HG03354 (cell line): ENCODE measurements around the gene AQP6.

Experiments
- ATAC-seq: cut with Tn5 transposase; IDR thresholded peaks from one replicate; pipeline ENCODE4 v1.9.1; 2021; ENCODE audit warnings: mild to moderate bottlenecking; ENCODE audit not compliant: unreplicated experiment, poor library complexity, severe bottlenecking

The AQP6 gene

DNA sequence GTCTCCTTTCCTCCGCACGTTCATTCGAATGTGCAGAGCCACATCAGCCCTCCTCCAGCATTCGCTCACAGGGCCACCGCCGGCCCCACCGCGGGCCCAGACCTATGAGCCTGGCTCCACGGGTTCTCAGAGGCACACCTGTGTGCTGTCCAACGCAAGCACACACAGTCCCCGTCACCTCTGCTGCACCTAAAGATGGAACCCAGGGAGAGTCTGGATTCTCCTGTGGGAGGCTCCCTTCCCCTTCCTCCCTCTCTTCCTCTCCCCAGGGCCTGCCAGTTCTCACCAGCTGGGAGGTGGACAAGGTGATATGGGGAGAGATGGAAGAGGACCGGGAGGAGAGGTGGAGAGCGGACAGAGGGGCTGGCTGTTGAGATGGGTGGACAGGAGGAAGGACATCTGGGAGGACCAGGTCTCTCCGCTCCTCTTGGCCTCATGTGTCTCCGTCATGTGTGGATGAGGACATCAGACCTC lies 4.9 kb upstream of the AQP6 start:
- no peak for ATAC-seq

DNA sequence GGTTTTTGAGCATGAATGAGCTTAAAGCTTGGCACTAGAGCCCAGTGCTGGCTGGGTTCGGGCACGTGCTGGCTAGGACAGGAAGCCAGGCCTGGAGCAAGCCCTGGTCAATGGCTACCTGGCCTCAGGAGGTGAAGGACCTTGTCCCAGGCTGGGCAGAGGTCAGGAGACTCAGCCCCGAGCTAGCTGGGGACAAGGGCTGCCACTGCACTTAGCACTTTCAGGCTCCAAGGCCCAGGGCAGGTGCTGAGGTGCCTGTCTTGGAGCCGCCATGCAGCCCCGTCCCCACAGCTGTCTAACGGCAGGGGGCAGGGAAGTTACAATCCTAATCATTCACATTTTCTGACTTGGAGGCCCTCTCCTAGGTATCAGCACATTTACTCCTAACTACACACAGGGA lies 4.3 kb upstream of the AQP6 start:
- ATAC-seq: no peak

DNA sequence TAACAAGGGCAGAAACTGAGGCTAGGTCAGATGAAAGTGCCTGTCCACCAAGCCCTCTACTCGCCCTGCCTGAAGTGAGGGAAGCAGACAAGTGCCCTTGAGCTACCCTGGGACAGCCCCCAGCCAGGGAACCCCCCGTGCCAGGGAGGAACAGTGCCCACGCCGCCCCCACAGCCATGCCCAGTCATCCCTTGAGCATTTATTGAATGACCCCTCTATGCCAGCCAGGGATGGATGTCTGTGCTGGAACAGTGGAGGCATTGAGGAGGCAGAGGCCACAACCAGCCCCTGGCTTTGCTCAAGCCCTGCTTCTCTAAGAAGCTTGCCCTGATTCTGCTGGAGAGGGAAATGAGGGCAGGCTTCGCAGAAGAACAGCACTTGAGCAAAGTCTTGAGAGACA lies 3.7 kb upstream of the AQP6 start:
- ATAC-seq: no peak

DNA sequence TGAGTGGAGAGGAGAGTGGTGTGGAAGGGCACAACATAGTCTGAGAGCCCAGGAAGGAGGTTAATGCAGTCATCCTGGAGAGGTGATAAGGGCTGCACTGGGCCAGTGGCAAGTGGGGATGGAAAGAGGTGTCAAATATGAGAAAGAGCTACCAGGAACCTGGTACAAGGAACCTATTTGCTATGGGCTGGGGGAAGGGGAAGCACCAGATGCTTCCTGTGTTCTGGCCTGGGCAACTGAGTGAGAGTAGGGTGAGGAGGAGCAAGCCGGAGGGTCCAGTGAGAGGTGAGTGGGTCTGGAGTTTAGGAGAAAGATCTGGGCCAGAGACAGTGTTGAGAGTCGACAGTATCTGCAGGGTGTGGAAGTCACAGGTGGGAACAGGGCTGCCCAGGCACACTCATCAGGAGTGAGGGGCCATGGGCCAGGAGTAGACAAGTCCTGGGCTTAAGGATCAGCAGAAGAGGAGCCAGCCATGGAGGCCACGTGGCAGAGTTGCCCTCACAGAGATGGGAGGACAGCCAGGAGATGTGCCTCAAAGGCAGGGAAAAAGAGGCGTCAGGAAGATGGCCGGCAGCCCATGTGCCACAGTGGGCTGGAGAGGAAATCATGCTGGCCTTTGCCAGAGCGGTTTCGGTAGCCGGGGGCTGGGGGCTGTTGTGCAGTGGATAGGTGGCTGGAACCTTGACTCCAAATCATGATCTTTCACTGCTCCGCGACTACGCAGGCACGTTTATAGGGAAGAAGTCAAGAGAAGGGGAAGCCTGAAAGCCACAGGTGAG lies 2.9 kb upstream of the AQP6 start:
- no peak for ATAC-seq

DNA sequence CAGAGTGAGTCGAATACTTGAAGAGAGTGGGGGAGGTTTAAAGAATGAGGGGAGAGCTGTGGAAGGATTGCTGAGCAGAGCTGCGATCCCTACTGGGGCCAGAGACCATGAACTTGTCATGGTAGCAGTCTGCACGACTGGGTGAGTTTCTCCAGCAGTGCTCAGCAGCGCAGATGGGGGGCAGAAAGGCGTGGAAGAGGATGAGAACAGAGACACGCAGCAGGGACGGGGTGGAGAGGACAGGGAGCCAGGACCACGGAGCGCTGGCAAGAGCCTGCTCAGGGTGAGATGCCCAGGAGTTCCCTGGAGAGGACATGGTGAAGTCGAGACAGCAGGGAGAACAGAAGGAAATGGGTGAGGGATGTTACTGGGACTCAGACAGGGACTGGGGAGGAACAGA lies 2.1 kb upstream of the AQP6 start:
- ATAC-seq: no peak

DNA sequence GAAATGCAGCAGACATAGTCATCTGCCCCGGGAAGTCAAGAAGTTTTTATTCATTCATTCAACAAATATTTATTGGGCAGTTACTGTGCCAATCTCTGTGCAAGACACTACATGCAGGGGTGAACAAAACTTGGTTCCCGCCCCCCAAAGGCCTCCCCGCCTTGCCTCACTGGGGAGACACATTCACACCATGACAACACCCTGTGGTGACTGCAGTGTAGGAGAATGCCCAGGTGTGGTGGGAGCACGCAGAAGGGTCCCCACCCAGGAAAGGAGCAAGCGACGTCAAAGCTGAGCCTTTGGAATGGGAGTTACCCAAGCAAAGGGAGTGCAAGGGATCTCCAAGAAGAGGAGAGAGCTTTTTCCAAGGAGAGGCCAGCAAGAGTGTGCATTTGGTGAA lies 1.6 kb upstream of the AQP6 start:
- ATAC-seq: no peak

DNA sequence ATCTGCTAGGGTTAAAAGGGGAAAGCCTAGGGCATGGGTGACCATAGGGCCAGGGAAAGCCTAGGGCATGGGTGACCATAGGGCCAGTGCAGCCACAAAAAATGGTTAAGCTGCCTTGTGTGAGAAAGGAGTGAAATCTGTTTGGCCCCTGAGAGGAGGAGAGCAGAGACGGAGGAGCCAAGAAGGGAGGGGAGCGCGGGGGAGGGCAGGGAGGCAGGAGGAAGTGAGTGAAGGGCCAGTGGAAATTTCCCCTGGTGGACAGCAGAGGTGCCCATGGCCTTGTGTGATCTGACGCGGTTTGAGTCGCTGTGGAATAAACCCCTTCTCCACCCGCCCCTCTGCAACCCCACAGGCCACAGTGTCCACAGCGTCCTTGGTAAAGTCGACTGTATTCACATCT lies 618 bp upstream of the AQP6 start:
- ATAC-seq: no peak

DNA sequence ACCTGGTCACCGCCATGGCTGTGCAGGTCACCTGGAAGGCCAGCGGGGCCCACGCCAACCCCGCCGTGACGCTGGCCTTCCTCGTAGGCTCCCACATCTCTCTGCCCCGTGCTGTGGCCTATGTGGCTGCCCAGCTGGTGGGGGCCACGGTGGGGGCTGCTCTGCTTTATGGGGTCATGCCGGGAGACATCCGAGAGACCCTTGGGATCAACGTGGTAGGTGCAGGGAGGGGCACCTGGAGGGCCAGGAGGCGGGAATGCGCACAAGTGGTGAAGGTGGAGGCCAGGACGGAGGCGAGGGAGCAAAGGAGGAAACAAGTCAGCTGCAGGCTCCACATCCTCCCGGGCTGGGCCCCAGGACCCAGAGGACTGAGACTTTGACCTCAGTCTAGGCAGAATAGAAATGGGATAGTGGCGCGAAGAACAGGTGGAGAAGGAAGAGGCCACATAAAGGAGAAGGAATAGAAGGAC lies 649 bp downstream of the AQP6 start:
- no peak for ATAC-seq

DNA sequence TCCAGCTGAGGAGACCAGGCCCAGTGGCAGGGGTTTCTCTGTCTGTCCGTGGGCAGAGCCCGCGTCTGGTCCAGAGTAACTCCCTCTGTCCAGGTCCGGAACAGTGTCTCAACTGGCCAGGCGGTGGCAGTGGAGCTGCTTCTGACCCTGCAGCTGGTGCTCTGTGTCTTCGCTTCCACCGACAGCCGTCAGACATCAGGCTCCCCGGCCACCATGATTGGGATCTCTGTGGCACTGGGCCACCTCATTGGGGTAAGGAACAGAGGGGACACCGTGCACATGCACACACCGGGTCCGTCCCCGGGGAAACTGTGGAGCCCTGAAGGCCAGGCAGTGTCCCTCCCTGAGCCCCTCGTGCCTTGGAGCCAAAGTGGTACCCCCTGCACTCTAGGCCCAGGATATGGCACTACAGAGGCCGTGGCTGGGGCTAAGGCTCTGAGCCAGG lies 1.5 kb downstream of the AQP6 start:
- no peak for ATAC-seq

DNA sequence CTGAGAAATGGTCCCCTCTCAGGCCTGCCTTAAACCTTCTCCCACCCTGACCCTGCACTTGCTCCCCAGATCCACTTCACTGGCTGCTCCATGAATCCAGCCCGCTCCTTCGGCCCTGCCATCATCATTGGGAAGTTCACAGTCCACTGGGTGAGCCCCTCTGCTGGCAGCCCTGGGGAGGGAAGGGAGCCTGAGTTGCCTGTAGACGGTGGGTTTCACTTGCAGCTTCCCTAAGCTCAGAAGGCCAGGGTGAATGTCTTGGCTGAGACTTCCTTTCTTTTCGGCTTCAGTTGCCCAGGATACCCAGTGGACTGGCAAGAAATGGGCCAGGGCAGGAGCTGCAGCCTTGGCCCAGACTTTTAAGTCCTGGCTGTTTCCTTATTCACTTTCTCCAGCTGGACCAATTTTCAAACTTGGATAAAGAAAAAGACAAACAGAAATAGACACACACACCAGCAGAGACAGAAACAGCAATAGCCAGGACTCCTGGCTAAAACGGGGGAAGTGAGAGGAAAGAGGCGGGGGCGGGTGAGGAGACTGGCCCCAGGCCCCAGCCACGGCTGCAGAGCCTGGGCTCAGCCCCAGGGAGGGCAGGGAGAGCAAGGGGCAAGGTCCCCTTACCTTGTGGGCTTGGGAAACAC lies 2.0 kb downstream of the AQP6 start:
- ATAC-seq: no peak

DNA sequence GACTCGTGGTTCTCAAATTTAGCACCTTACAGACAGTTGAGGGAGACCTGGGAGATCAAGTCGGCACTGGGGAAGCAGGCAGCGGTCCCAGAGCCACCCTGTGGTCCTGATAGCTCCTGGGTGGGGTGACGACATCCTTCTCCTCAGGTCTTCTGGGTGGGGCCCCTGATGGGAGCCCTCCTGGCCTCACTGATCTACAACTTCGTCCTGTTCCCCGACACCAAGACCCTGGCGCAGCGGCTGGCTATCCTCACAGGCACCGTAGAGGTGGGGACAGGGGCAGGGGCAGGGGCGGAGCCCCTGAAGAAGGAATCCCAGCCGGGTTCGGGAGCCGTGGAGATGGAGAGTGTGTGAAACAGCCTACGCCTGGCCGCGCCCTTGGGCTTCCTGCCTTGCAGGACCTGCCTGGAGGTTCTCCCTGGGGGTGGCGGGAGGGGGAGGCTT lies 2.6 kb downstream of the AQP6 start:
- ATAC-seq: no peak

DNA sequence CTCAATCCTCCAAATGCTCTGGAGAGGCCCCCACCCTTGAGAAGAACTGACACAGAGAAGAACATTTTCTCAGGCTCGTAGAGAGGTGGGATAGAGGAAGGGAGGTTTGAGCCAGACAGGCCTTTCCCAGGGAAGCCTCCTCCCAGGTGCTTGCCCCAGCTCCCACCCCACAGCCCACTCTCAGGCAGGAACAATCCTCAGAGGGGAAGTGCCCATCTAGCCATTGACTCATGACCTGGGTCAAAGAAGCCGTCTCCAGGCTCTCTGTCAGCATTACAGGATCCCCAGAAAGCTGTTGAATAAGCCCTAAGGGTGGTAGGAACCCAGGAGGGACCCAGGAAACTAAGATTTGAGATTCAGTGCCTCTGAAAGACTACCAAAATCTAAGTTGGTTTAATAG lies 3.8 kb downstream of the AQP6 start:
- ATAC-seq: no peak

DNA sequence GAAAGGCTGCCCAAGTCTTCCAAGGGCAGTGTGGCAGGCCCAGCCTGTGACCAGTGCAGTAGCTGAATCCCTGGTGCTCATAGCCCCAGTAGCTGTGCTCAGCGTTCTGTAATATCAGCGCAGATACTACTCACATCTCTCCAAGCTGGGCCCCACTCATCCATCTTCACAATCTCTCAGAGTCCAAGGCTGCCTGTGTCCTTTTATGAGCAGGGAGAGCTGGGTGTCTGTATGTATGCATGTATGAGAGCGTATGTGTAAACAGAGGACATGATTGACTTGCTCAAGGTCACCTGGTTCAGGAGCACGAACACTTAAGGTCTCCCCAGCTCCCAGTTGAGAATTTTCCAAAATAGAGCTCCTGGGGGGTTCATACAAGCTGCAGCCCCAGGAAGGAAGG lies 5.4 kb downstream of the AQP6 start:
- ATAC-seq: no peak

DNA sequence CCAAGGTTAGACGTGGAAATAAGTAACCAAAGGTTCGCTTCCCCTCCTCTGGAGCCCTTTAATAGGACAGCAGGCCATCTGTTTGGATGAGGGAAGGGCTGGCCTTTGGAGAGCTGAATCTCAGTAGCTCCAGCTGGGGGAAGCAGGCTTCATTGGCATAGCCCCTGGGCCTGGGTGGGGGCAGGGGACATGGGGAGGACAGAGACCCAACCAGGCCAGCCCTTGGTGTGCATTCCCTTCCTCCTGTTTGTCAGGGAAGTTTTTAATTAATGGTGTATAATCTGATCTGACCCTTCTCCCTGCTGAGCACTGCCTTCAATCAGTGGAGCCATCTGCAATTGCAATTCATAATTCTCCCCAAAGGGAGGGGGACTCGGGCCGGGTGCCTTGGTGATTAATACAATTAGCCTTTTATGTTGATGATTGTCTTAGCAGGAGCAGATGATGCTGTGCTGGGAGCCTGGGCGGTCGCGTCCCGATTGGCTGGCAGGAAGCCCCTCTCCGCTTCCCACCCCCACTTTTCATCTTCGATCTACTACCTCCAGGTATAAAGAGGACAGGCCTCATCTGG lies 6.4 kb downstream of the AQP6 start:
- ATAC-seq: no peak

DNA sequence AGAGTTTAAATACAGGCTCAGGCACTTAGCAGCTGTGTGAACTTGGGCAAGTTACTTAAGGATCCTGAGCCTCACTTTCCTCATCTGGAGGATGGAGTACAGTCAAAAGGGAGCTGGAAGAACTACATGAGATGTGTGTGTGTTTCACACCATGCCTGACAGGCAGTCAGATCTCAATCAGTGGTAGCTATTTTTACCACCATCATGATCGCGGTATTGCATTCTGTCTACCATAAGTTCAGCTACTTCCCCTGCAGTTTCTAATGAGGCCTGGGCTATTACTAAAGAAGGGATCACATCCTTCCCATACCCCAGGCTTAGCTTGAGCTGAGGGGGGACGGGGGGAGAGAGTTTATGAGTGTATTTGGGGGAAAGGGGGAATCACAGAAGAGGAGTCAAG lies 7.0 kb downstream of the AQP6 start:
- no peak for ATAC-seq

DNA sequence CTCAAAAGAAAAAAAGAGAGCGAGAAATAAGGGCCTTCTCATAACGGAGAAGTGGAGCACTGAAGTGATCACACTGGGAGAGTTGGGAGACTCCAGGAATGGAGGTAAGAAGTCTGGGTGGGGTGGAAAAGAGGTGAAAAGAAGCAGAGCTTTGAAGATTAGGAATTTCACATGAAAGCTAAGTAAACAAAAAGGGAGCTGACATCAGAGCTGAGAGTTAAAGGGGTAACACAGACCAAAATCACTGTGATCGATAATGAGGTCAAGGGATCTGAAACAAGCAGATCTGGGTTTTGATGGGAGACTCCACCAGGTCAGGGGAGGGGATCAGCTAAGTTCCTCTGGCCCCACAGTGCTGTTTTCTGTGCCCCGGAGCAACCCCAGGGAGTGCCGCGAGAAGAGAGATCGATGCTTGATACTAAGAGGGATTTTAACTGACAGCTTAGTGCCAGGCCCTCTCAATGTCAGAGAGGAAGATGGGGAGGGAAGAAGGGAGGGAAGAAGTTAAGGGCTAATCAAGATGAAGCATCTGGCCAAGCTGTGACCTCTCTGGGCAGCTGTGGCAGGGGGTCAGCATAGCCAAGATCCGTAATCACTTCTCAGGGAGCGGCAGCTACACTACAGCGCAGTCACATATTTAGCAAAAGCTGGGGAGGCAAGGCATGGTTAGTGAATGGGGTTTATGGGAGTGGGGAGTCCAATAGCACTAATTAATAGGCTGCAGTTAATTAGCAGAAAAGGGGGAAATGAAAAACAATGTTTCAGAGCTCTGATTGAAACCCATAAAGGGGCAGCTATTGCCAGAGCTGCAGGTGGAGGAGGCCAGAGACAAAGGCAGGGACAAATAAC lies 8.0 kb downstream of the AQP6 start:
- no peak for ATAC-seq

DNA sequence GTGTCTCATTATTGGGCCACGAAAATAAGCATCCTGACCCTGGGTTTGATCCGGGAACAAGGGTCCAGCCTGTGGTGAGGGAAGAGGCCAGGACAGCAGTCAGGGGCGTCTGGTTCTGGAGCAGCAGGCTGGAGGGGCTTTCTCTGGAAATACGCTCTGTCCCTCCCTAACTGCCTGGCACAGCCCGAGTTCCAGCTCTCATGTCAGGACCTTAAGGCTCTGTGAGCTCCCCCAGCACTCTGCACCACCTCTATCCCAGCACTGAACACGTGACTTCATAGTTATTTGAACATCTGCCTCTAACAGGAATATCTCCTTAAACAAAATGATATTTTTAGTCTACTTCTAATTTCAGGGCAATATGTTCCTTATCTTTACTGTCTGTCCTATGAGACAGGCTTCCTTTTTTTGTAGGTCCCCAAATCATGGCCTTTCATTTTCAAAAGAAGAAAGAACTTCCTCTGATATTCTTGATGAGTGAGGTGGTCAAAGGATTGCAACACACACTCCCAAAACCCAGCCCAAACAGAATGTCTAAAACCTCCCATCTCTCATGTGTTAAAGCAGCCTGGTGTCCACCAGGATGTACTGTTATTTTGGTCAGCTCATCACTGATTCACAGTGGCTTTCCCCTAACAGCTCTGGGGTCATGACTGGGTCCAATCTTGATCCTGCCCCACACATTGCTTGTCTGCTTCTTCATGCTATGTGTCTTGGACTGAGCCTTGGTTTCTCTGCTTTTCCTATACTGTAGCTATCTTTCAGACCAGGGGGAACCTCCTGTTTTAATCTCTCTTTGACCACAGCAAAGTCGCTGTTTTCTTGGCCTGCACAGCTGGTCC lies 9.7 kb downstream of the AQP6 start:
- no peak for ATAC-seq

DNA sequence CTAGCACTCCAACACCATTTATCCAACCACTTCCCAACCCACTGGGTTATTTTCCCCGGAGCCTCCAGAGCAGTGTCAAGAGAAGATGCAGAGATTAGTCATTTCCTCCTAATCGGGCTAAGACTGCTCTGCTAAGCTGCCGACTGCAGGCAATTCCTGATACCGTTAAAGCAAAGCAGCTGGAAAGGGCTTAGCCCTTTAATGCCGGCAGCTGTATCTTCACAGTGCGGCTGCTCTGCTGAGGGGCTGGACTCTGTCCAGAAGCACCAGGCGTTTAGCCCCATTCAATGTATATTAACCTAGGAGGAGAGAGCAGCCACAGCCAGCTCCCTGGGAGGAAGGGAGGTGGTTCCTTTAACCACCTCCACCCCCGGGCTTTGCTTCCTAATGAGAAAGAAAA lies 11.1 kb downstream of the AQP6 start:
- no peak for ATAC-seq
